Measurements from ENCODE around the gene MTHFD2L.
A peak's percentile ranks its signal among the peaks of the same experiment; 100 is the strongest.
"Not testable (repeated sequence)": the region's sequence is repeated elsewhere in the genome, so short reads cannot be mapped to it uniquely, and the experiment has no call there.

The MTHFD2L gene

GRCh38 chr4:74202062-74202586, 44.2 kb downstream of the MTHFD2L start:
- Mint-ChIP-seq H3K36me3 (peaks cover 5% of the 10 kb centered on the region), H3K4me1 (peaks cover 8% of the 10 kb centered on the region), H3K9me3 (no peaks in the 10 kb centered on the region), H3K4me3 (no peak overlapping the region), H3K27ac (no peak overlapping the region), H3K27me3 (no peaks in the 10 kb centered on the region)

- Mint-ChIP-seq H3K36me3 (peaks cover 5% of the 10 kb centered on the region), H3K9me3 (no peaks in the 10 kb centered on the region), H3K4me3 (no peak overlapping the region), H3K4me1 (peaks cover 6% of the 10 kb centered on the region), H3K27ac (no peak overlapping the region), H3K27me3 (no peaks in the 10 kb centered on the region)
Measured at GRCh38 chr4:74203467-74203866, 45.5 kb downstream of the MTHFD2L start.

DNA sequence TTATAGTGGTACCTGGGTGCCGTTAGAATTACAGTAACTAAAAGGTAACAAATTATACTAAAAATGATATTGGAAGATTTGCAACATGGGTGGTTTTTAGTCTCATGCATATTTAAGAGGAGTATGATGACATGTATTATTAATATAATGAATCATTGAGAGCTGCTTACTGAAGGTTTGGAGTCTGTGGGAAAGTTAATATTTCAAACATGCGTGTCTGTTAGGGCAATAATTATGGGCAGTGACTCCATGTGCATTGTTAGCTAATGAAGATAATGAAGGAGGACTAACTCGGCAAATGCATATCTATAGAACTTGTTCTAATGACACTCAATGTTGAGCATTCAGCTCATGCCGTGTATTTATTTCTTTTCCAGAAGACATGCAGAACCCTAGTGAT, 47.1 kb downstream of the MTHFD2L start:
- no peak overlapping the region for H3K27ac Mint-ChIP-seq
- H3K27me3 Mint-ChIP-seq, result no peaks in the 10 kb centered on the region
- H3K36me3 Mint-ChIP-seq, result peaks cover 6% of the 10 kb centered on the region
- peaks cover 6% of the 10 kb centered on the region for H3K4me1 Mint-ChIP-seq
- H3K4me3 Mint-ChIP-seq, result no peak overlapping the region
- H3K9me3 Mint-ChIP-seq, result no peaks in the 10 kb centered on the region

DNA sequence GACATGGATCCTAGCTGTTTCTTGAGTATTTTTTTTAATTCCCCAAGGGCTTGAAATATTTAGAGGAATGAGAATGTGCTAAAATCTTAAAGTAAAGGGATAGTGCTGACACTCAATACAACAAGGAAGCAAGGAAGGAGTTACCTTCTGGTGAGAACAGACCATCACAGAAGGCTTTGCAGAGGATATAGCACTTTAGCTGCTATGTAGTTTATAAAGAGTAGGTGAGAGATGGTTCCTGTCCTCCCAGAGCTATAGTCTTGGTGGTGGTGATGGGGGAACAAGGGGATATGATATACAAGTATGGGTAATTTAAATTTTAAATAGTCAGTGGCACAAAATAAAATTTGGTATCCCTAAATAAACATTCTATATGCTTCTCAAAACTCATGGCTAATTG, 47.6 kb downstream of the MTHFD2L start:
- H3K27ac Mint-ChIP-seq, result no peak overlapping the region
- H3K4me3 Mint-ChIP-seq, result no peak overlapping the region

GRCh38 chr4:74206088-74206825, 48.3 kb downstream of the MTHFD2L start:
- Mint-ChIP-seq H3K4me1 (peaks cover 6% of the 10 kb centered on the region), H3K27me3 (no peaks in the 10 kb centered on the region), H3K4me3 (peak overlapping the region; percentile 19), H3K9me3 (no peaks in the 10 kb centered on the region), H3K36me3 (peaks cover 6% of the 10 kb centered on the region), H3K27ac (no peak overlapping the region)

More for the DNA sequence above, 47.6 kb downstream of the MTHFD2L start:
- H3K36me3 Mint-ChIP-seq, result peaks cover 6% of the 10 kb centered on the region
- no peaks in the 10 kb centered on the region for H3K9me3 Mint-ChIP-seq
- H3K27me3 Mint-ChIP-seq, result no peaks in the 10 kb centered on the region
- peaks cover 6% of the 10 kb centered on the region for H3K4me1 Mint-ChIP-seq

GRCh38 chr4:74214457-74215159, 56.7 kb downstream of the MTHFD2L start:
- H3K27me3 Mint-ChIP-seq, H3K4me3 Mint-ChIP-seq, H3K4me1 Mint-ChIP-seq, H3K27ac Mint-ChIP-seq: not testable (repeated sequence)
- peaks cover 13% of the 10 kb centered on the region for H3K9me3 Mint-ChIP-seq
- peaks cover 20% of the 10 kb centered on the region for H3K36me3 Mint-ChIP-seq

DNA sequence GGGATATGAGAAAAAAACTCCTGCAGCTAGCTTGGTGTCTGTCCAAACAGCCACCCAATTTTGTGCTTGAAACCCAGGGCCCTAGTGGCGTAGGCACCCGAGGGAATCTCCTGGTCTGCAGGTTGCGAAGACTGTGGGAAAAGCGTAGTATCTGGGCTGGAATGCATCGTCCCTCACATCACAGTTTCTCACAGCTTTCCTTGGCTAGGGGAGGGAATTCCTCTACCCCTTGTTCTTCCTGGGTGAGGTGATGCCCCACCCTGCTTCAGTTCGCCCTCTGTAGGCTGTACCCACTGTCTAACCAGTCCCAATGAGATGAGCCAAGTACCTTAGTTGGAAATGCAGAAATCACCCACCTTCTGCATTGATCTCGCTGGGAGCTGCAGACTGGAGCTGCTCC, 57.3 kb downstream of the MTHFD2L start:
- H3K4me3 Mint-ChIP-seq, H3K27me3 Mint-ChIP-seq, H3K27ac Mint-ChIP-seq, H3K4me1 Mint-ChIP-seq: not testable (repeated sequence)
- Mint-ChIP-seq H3K9me3 (peaks cover 13% of the 10 kb centered on the region), H3K36me3 (peaks cover 19% of the 10 kb centered on the region)

DNA sequence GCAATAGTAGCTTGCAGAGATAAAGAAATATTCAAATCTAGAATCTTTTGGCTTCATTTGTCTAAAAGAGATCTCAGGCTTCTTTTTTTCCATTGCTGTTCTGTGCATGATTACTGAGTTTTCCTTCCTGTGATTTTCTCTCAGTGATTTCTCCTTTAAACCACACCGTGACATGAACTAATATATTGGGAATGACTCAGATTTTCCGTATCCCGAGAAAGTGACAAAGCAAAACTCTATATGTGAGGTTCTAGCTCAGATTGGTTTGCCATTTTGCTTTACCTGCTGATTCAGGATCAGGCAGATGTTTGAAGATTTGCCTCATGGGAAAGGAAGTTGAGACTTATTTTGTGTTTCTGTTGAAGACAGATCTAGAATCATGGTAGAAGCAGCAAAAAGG, 59.4 kb downstream of the MTHFD2L start:
- Mint-ChIP-seq H3K4me3 (no peak overlapping the region), H3K27ac (no peak overlapping the region), H3K27me3 (no peaks in the 10 kb centered on the region), H3K4me1 (peaks cover 4% of the 10 kb centered on the region), H3K36me3 (peaks cover 10% of the 10 kb centered on the region), H3K9me3 (peaks cover 7% of the 10 kb centered on the region)

GRCh38 chr4:74218201-74218600, 60.3 kb downstream of the MTHFD2L start:
- Mint-ChIP-seq H3K36me3 (peaks cover 5% of the 10 kb centered on the region), H3K27me3 (no peaks in the 10 kb centered on the region), H3K27ac (no peak overlapping the region)

DNA sequence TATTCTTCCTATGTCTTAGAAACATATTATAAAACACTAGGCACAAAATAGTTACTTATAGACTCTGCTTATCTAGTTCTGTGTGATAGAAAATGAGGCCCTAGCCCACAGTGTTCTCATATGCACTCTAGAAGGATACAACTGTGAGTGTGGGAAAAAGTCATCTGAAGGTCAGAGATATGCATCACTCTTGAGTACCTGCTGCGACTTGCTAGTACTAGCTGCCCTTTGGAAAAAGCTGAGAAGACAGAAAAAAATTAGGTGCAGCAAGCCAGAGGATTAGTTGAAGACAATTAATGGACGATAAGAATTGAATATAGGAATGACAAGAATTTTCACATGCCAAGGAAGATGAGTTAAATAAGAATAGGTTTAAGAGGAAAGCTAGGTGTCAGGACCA, 61.3 kb downstream of the MTHFD2L start:
- H3K4me1 Mint-ChIP-seq, result peaks cover 4% of the 10 kb centered on the region
- H3K27me3 Mint-ChIP-seq, result no peaks in the 10 kb centered on the region
- no peak overlapping the region for H3K4me3 Mint-ChIP-seq
- no peaks in the 10 kb centered on the region for H3K9me3 Mint-ChIP-seq
- peaks cover 3% of the 10 kb centered on the region for H3K36me3 Mint-ChIP-seq
- H3K27ac Mint-ChIP-seq, result peak overlapping the region; percentile 4

More at GRCh38 chr4:74218201-74218600, 60.3 kb downstream of the MTHFD2L start:
- H3K4me3 Mint-ChIP-seq, result no peak overlapping the region
- peaks cover 4% of the 10 kb centered on the region for H3K4me1 Mint-ChIP-seq
- H3K9me3 Mint-ChIP-seq, result no peaks in the 10 kb centered on the region

DNA sequence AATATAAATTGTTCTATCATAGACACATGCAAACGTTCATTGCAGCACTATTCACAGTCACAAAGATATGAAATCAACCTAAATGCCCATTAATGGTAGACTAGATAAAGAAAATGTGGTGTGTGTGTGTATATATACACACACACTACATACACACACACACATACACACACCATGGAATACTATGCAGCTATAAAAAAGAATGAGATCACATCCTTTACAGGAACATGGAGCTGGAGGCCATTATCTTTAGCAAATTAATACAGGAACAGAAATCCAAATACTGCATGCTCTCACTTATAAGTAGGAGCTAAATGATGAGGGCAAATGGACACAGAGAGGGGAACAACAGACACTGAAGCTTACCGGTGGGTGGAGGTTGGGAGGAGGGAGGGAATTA, 65.2 kb downstream of the MTHFD2L start:
- H3K36me3 Mint-ChIP-seq, result peaks cover 3% of the 10 kb centered on the region
- no peak overlapping the region for H3K4me3 Mint-ChIP-seq
- no peak overlapping the region for H3K27ac Mint-ChIP-seq
- no peaks in the 10 kb centered on the region for H3K27me3 Mint-ChIP-seq
- H3K9me3 Mint-ChIP-seq, result no peaks in the 10 kb centered on the region
- peaks cover 4% of the 10 kb centered on the region for H3K4me1 Mint-ChIP-seq

DNA sequence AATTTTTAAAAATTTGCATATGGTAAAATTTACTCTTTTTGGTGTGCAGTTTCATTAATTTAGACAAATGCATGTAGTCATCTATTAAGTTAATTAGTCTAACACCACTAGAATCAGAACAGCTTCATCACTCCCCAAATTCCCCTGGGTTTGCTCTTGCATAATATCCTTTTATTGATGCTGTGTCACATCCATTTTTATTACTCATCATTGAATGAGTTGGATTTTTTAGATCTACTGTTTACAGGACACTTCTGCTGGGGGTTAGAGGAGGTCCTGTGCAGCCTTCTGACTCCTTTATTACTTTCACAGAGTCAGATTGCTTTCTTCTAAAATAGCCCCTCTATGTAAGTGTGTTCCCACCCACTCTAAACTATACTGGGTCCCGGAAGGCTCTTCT, 65.9 kb downstream of the MTHFD2L start:
- H3K4me3 Mint-ChIP-seq, result no peak overlapping the region
- peaks cover 3% of the 10 kb centered on the region for H3K36me3 Mint-ChIP-seq

GRCh38 chr4:74228691-74229640, 71.0 kb downstream of the MTHFD2L start:
- H3K4me1 Mint-ChIP-seq, result no peaks in the 10 kb centered on the region
- H3K4me3 Mint-ChIP-seq, result no peak overlapping the region

More for the DNA sequence above, 65.9 kb downstream of the MTHFD2L start:
- Mint-ChIP-seq H3K27me3 (no peaks in the 10 kb centered on the region), H3K9me3 (no peaks in the 10 kb centered on the region), H3K27ac (no peak overlapping the region), H3K4me1 (peaks cover 4% of the 10 kb centered on the region)

DNA sequence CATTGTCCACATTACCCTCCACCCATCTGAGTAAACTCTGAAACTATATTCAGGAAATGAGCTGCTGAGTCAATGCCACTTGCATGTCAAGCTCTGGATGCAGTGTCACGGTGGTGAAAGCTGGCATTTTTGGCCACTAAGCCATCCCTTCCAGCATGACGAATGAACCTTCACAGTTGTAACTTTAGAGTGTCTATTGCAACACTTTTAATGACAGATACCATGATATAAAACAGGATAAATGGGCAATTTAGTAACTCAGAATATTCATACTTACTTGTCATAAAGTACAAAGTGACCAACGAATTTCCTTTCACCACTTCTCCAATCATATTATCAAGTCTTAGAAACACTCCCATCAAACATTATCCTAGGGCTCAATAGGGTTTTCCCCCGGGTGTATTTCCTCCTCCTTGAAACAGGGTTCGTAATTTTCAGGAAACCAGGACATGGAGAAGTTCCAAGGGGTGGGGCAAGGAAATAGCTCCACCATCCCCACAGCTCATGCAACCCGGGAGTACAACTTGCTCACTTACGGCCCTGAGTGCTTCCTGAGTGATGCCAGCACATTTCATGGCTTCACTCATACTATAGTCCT, 73.1 kb downstream of the MTHFD2L start:
- Mint-ChIP-seq H3K27me3 (no peaks in the 10 kb centered on the region), H3K27ac (no peak overlapping the region), H3K9me3 (no peaks in the 10 kb centered on the region), H3K4me3 (no peak overlapping the region), H3K4me1 (peaks cover 8% of the 10 kb centered on the region), H3K36me3 (peaks cover 1% of the 10 kb centered on the region)

More at GRCh38 chr4:74228691-74229640, 71.0 kb downstream of the MTHFD2L start:
- no peaks in the 10 kb centered on the region for H3K9me3 Mint-ChIP-seq
- no peaks in the 10 kb centered on the region for H3K27me3 Mint-ChIP-seq
- no peak overlapping the region for H3K27ac Mint-ChIP-seq
- no peaks in the 10 kb centered on the region for H3K36me3 Mint-ChIP-seq

- Mint-ChIP-seq H3K4me1 (peaks cover 8% of the 10 kb centered on the region), H3K36me3 (peaks cover 1% of the 10 kb centered on the region), H3K4me3 (no peak overlapping the region), H3K9me3 (no peaks in the 10 kb centered on the region), H3K27ac (no peak overlapping the region), H3K27me3 (no peaks in the 10 kb centered on the region)
Measured at GRCh38 chr4:74235135-74235534, 77.2 kb downstream of the MTHFD2L start.

All from activated naive CD4-positive, alpha-beta T cell treated with anti-CD3 and anti-CD28 coated beads, Interleukin-2, amount 50 U/mL, for 24 hours (primary cell).